CD8-positive, alpha-beta memory T cell (primary cell): ENCODE data around the gene SPATA31C1. TPM values are rescaled to one million over a fixed set of nuclear protein-coding genes. Genes with fewer than 3 reads are reported as not detected.

Source experiments
- CTCF ChIA-PET: fragments of 350-600 bp; sonication (Branson Sonifier 250); formaldehyde crosslinking; loops from one replicate; lab custom pipeline; 2021; ENCODE audit warnings: antibody characterized with exemption; lab: Charles Lee
- POLR2A ChIA-PET: fragments of 350-600 bp; sonication (Branson Sonifier 250); formaldehyde crosslinking; loops from one replicate; lab custom pipeline; 2021; ENCODE audit warnings: antibody characterized with exemption; lab: Charles Lee
- DNase-seq, 5 donors: peaks; one replicate each; pipeline versions ENCODE4 v3.0.0 to v3.0.0-alpha.2; 2020 to 2022; ENCODE audit warnings: mixed read lengths in 1 of 5
- H3K27ac ChIP-seq: one replicate; pipeline ENCODE4 v1.7.0; 2013; ENCODE audit warnings: low read depth, mild to moderate bottlenecking, low read length, moderate library complexity
- H3K27me3 ChIP-seq: 2 replicates; pipeline ENCODE4 v1.7.0; 2013; ENCODE audit warnings: low read length, mild to moderate bottlenecking; ENCODE audit not compliant: insufficient read depth, poor library complexity, severe bottlenecking
- H3K36me3 ChIP-seq: 2 replicates; pipeline ENCODE4 v1.7.0; 2013; ENCODE audit warnings: mild to moderate bottlenecking, low read length, moderate library complexity; ENCODE audit not compliant: insufficient read depth
- H3K4me1 ChIP-seq: 2 replicates; pipeline ENCODE4 v1.7.0; 2013; ENCODE audit warnings: mild to moderate bottlenecking, low read length, moderate library complexity; ENCODE audit not compliant: insufficient read depth
- H3K4me3 ChIP-seq: 2 replicates; pipeline ENCODE4 v1.7.0; 2013; ENCODE audit warnings: mild to moderate bottlenecking, low read length
- H3K9me3 ChIP-seq: 2 replicates; pipeline ENCODE4 v1.7.0; 2013; ENCODE audit warnings: mild to moderate bottlenecking, low read length
- H3K27ac Mint-ChIP-seq, 8 donors: one replicate each; pipeline ENCODE4 v1.8.0; 2020 to 2021; ENCODE audit warnings: mixed read lengths in 8 of 8, mild to moderate bottlenecking in 6 of 8, inconsistent platforms in 3 of 8, moderate library complexity in 3 of 8
- H3K27me3 Mint-ChIP-seq, 2 donors: one replicate each; pipeline ENCODE4 v1.8.0; 2020 to 2021; ENCODE audit warnings: mixed read lengths in 2 of 2, mild to moderate bottlenecking in 1 of 2, moderate library complexity in 1 of 2
- H3K36me3 Mint-ChIP-seq, 3 donors: one replicate each; pipeline ENCODE4 v1.8.0; 2020 to 2021; ENCODE audit warnings: mixed read lengths in 3 of 3, inconsistent platforms in 1 of 3, mild to moderate bottlenecking in 1 of 3
- H3K4me1 Mint-ChIP-seq, 3 donors: one replicate each; pipeline ENCODE4 v1.8.0; 2020 to 2021; ENCODE audit warnings: mixed read lengths in 3 of 3, inconsistent platforms in 1 of 3, mild to moderate bottlenecking in 1 of 3
- H3K4me3 Mint-ChIP-seq, 7 donors: one replicate each; pipeline ENCODE4 v1.8.0; 2020 to 2021; ENCODE audit warnings: mixed read lengths in 7 of 7, mild to moderate bottlenecking in 6 of 7, moderate library complexity in 4 of 7, inconsistent platforms in 2 of 7
- H3K9me3 Mint-ChIP-seq, 5 donors: one replicate each; pipeline ENCODE4 v1.8.0; 2020 to 2022; ENCODE audit warnings: mixed read lengths in 5 of 5, mild to moderate bottlenecking in 3 of 5, moderate library complexity in 2 of 5, inconsistent platforms in 1 of 5
- polyA plus RNA-seq: library from polyadenylated mRNA; unstranded; fragments of 300-500 nt; fragmentation: Illumina TruSeq; gene quantifications from one replicate; pipeline ENCODE4 v1.2.3, GENCODE V29; 2021
- total RNA-seq, 2 experiments: library from RNA; stranded (reverse); gene quantifications; one replicate each; pipeline ENCODE4 v1.2.3, GENCODE V29; 2021

The SPATA31C1 gene
- total and polyA plus RNA-seq, 3 experiments from 2014 or later: not detected

DNA sequence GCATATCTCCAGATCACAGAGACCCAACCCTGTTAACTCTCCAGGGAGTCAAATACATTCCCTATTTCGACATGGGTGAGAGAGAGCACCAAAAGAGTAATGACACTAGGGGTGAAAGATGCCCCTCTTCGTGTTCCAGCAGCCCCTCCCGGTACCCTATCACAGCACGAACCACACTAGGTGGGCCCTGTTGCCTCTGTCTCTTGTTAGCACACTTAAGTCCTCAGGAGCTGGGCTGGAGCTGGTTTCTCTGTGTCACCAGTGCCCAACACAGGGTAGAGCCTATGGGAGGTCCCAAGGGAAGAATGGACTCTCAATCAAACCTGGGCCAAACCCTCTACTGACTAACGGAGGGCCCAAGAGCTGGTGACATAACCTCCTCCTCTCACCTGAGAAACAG is 55.4 kb downstream of the SPATA31C1 start:
- Histone ChIP-seq H3K9me3 (no peaks in the 10 kb centered on the region), H3K36me3 (no peaks in the 10 kb centered on the region), H3K27me3 (no peaks in the 10 kb centered on the region), H3K4me1 (peaks cover 8% of the 10 kb centered on the region), H3K4me3 (no peak overlapping the region), H3K27ac (no peak overlapping the region)
- H3K27me3 Mint-ChIP-seq: peaks cover 3 to 4% of the 10 kb centered on the region in 2 donors
- H3K9me3 Mint-ChIP-seq: no peaks in the 10 kb centered on the region
- peaks cover 18 to 22% (median 21%) of the 10 kb centered on the region in 3 donors for H3K4me1 Mint-ChIP-seq
- POLR2A ChIA-PET: no interaction called here
- peak overlapping the region in 6 of 7 donors; percentile 11 to 98 (median 96) for H3K4me3 Mint-ChIP-seq
- CTCF ChIA-PET: no interaction called here
- DNase-seq: no peak
- peak overlapping the region; percentile 52 to 100 (median 96) for H3K27ac Mint-ChIP-seq
- H3K36me3 Mint-ChIP-seq: peaks cover 0 to 27% (median 9%) of the 10 kb centered on the region in 3 donors

Other genes starting within 250 kb of the SPATA31C1 start
- gene CTSL, start 191.8 kb upstream of the SPATA31C1 start, total RNA-seq: 10 to 100 TPM in 1 of 2 experiments, 1 to 10 TPM in 1; 8.8 to 10.7 TPM
- gene CTSL, start 191.8 kb upstream of the SPATA31C1 start, polyA plus RNA-seq: 0.82 TPM
- gene SPATA31E1, start 35.1 kb upstream of the SPATA31C1 start, total RNA-seq: not detected
- not detected for gene SPATA31E1, start 35.1 kb upstream of the SPATA31C1 start, polyA plus RNA-seq
- 1 to 10 TPM; 3.4 TPM for gene CDK20, start 56.6 kb downstream of the SPATA31C1 start, total RNA-seq
- 3.3 TPM for gene CDK20, start 56.6 kb downstream of the SPATA31C1 start, polyA plus RNA-seq
- gene SPATA31C2, start 220.5 kb downstream of the SPATA31C1 start, total RNA-seq: not detected
- not detected for gene SPATA31C2, start 220.5 kb downstream of the SPATA31C1 start, polyA plus RNA-seq